ENCODE measurements around the gene PHF24.
"Not testable (repeated sequence)": the region's sequence is repeated elsewhere in the genome, so short reads cannot be mapped to it uniquely, and the experiment has no call there.

The PHF24 gene

GRCh38 chr9:34998266-34998665 lies 40.2 kb downstream of the PHF24 start:
- no peak for DNase-seq

GRCh38 chr9:34999576-34999975 lies 41.5 kb downstream of the PHF24 start:
- no peak for DNase-seq

GRCh38 chr9:35000535-35001284 lies 42.6 kb downstream of the PHF24 start:
- DNase-seq = no peak

DNA sequence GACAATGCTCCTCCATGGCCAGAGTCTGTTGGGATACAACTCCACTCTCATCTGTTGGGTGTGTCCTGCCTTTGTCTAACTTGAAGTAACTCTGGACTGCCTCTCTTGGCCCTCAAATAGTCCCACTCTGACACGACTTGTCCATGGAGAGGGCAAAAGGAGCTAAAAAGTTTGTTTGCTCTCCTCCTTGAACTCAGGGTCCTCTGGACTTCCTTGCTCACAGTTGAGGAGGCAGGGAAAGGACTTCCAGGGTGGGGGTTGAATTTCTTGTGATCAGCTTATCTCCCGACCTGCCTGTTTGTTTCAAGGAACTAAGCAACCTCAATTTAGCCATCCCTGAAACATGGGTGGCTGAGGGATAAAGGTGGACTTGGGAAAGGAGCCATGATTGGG lies 43.2 kb downstream of the PHF24 start:
- no peak for DNase-seq

DNA sequence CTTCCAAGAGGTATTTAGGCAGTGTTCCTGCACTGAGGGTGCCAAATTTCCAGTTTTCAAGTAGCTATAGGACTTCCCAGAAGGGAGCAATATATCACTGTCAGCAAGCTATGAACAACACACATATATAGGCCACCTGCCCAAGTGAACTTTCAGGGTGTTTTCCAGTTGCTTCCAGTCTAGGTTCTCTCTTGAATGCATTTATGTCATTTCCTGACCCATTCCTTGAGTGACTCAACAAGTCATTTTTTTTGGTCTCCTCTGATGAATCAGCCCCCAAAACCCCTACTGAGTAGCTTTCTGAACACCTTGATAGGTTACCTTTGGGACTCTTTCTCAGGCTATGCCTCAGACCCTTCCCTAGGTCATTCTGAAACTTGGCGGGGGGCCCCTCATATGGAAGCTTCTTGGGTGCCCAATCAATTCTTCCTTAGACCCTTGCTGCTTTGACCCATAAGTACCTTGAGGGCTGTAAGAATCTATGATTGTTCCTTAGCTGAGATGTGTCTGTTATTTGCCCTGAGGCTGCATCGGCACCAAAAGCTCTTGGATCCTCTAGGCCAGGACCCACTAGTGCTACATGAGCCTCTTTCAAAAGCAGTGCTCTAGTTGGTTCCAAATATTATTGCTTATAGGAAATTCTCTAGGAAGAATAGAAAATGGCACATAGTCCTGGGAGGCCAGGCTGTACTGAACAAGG lies 43.9 kb downstream of the PHF24 start:
- no peak for DNase-seq

GRCh38 chr9:35002623-35003022 lies 44.5 kb downstream of the PHF24 start:
- DNase-seq = no peak

GRCh38 chr9:35004299-35004698 lies 46.2 kb downstream of the PHF24 start:
- not testable (repeated sequence) for DNase-seq

DNA sequence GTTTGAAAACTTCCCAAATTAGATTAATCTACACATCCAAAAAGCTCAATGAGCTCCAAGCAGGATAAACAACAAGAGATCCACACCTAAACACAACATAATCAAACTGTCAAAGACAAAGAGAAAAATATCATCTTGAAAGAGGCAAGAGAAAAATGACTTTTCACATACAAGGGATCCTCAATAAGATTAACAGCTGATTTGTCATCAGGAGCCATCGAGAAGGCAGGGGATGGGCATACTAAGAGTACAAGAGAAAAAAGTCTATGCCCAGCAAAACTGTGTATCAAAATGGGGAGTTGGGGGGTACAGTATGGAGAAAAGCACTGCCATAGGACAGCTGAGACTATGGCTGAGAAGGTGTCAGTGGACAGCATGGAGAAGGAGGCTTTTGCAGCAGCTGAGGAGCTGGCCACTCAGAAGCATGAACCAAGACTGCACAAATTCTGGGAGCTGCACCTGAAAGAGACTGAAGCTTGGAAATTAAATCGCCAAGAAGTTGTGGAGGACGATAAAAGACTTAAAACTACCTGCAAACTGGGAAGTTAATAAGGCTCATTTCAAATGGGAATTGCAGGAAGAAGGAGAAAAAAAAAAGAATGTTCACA lies 52.4 kb downstream of the PHF24 start:
- DNase-seq = no peak

GRCh38 chr9:35014517-35014916 lies 56.4 kb downstream of the PHF24 start:
- DNase-seq = no peak

- DNase-seq = not testable (repeated sequence)
These were observed 65.4 kb downstream of the PHF24 start for GRCh38 chr9:35023443-35023842.

DNA sequence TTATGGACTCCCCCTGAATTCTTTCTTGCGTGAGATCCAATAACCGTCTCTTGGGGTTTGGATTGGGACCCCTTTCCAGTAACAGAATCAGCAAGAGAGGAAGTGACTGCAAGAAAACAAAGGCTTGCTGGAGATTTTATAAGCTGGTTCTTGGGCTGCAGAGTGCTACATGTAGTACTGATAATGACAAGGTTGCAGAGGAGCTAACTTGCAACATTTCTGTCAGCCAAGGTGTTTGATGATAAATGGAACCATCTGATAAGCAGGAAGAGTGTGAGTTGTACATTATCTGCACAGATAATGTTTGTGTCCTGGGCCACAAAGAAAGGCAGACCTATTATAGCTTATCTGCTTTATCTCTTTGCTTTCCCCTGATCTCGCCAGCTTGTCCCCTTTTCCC lies 68.6 kb downstream of the PHF24 start:
- DNase-seq = no peak

DNA sequence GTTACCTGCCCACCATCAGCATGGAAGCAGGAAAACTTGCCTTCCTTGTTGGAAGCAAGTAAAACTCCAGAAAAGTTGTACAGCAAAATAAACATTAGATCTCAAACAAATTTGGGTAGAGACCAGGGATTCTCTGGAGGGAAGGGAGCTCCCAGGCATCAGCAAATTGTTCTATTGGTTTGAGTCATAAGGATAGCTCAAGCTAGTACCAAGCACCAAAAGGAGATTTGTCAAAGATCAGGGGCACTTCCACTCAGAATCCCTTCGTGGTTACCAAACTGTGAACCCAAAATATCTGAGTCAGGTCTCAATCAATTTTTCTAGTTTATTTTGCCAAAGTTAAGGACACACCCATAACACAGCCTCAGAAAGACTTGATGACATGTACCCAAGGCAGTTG lies 69.3 kb downstream of the PHF24 start:
- no peak for DNase-seq

DNA sequence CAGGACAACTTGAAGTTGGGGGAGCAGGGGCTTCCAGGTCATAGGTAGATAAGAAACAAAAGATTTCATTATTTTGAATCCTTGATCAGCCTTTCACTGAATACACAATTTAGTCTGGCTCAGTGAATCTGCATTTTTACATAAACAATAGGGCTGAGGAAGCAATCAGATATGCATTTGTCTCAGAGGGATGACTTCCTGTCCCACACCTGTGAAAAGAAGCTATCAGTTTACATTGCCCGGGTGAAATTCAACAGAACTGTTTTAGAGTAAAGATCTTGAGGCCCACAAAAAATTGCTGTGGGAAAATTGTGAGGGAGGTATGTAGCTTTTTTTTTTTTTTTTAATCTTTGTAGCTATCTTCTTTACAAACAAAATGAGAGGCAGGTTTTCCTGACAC lies 69.8 kb downstream of the PHF24 start:
- DNase-seq = no peak

DNA sequence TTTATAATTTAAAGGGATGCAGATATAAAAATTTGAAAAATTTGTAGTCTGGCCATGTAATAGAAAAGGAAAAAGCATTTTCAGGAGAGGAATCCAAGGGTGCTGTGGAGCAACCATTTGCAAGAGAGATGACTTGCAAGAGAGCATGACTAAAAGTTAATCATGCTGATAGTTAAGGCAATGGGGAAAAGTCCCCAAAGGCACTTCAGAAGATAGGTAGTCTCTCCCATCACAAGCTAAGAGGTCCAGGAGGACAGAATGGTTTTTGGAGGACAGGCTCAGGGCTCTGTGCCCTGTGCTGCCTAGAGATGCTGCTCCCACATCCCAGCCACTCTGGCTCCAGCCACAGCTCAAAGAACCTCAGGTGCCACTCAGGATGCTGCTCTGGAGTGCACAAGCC lies 70.3 kb downstream of the PHF24 start:
- DNase-seq = no peak

DNA sequence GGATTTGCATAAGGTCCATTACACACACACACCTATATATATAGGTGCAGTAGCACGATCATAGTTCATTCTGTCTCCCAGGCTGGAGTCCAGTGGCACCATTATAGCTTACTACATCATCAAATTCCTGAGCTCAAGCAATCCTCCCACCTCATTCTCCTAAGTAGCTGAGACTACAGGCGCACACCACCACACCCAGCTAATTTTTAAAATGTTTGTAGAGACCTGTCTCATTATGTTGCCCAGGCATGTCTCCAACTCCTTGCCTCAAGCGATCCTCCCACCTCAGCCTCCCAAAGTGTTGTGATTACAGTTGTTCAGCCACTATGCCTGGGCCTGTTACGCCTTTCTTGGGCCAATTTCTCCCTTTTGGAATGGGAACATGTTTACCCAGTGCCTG lies 71.2 kb downstream of the PHF24 start:
- DNase-seq = no peak

GRCh38 chr9:35029852-35030251 lies 71.8 kb downstream of the PHF24 start:
- no peak for DNase-seq

All from SHP77 (cell line).